HG03280 (cell line): Measurements from ENCODE around the gene LKAAEAR1.
"Not testable (repeated sequence)": the region's sequence is repeated elsewhere in the genome, so short reads cannot be mapped to it uniquely, and the experiment has no call there.

Experiments
- ATAC-seq: cut with Tn5 transposase; IDR thresholded peaks from one replicate; pipeline ENCODE4 v1.9.1; 2021; ENCODE audit warnings: mild to moderate bottlenecking, moderate library complexity; ENCODE audit not compliant: unreplicated experiment

Gene LKAAEAR1

GRCh38 chr20:64083804-64084684 lies at the start of gene LKAAEAR1:
Gene LKAAEAR1, minus strand, starts transcription at chr20:64084398. Its CDS starts 179 bp downstream, at chr20:64084219.
- no peak for ATAC-seq

- no peak for ATAC-seq
Observed at GRCh38 chr20:64131406-64131805, 47.2 kb upstream of the LKAAEAR1 start.

GRCh38 chr20:64130876-64131275 lies 46.7 kb upstream of the LKAAEAR1 start:
- ATAC-seq, result no peak

GRCh38 chr20:64130271-64130670 lies 46.1 kb upstream of the LKAAEAR1 start:
- no peak for ATAC-seq

- ATAC-seq, result no peak
Observed at GRCh38 chr20:64129146-64129782, 45.1 kb upstream of the LKAAEAR1 start.

GRCh38 chr20:64123517-64123916 lies 39.3 kb upstream of the LKAAEAR1 start:
- not testable (repeated sequence) for ATAC-seq

GRCh38 chr20:64122927-64123326 lies 38.7 kb upstream of the LKAAEAR1 start:
- ATAC-seq, result not testable (repeated sequence)

- no peak for ATAC-seq
Observed at GRCh38 chr20:64121586-64121985, 37.4 kb upstream of the LKAAEAR1 start.

GRCh38 chr20:64119681-64120341 lies 35.6 kb upstream of the LKAAEAR1 start:
- no peak for ATAC-seq

GRCh38 chr20:64119301-64119680 lies 35.1 kb upstream of the LKAAEAR1 start:
- ATAC-seq, result no peak

GRCh38 chr20:64117432-64117777 lies 33.2 kb upstream of the LKAAEAR1 start:
- not testable (repeated sequence) for ATAC-seq

- ATAC-seq, result no peak
Observed at GRCh38 chr20:64116541-64117431, 32.6 kb upstream of the LKAAEAR1 start.

GRCh38 chr20:64116016-64116415 lies 31.8 kb upstream of the LKAAEAR1 start:
- no peak for ATAC-seq

- no peak for ATAC-seq
Observed at GRCh38 chr20:64115171-64115911, 31.1 kb upstream of the LKAAEAR1 start.

- no peak for ATAC-seq
Observed at GRCh38 chr20:64114356-64114971, 30.3 kb upstream of the LKAAEAR1 start.

GRCh38 chr20:64113796-64114355 lies 29.7 kb upstream of the LKAAEAR1 start:
- ATAC-seq, result no peak

GRCh38 chr20:64113444-64113775 lies 29.2 kb upstream of the LKAAEAR1 start:
- ATAC-seq, result no peak

GRCh38 chr20:64112691-64113443 lies 28.7 kb upstream of the LKAAEAR1 start:
- no peak for ATAC-seq
